ENCODE data around the gene GALNT13.
A peak's percentile ranks its signal among the peaks of the same experiment; 100 is the strongest.

Gene GALNT13

GRCh38 chr2:154374416-154374815 is 502.7 kb downstream of the GALNT13 start:
- Histone ChIP-seq H3K9me3 (ENCODE audit: control insufficient read depth in 5 of 5, low read length in 5 of 5) (no peaks in the 10 kb centered on the region), H3K9ac (ENCODE audit: low read length in 5 of 5) (no peak overlapping the region), H3K4me1 (ENCODE audit: control insufficient read depth in 5 of 5, insufficient read depth in 5 of 5, low read length in 5 of 5) (peaks cover 0 to 5% (median 0%) of the 10 kb centered on the region in 5 donors), H3K4me3 (ENCODE audit: low read depth in 1 of 5, low read length in 5 of 5) (no peak overlapping the region), H3K27me3 (ENCODE audit: control insufficient read depth in 5 of 5, insufficient read depth in 4 of 5, low read length in 5 of 5) (no peaks in the 10 kb centered on the region), H3K27ac (ENCODE audit: low read depth, low read length) (no peak overlapping the region), H3K36me3 (ENCODE audit: control insufficient read depth in 5 of 5, insufficient read depth in 5 of 5, low read length in 5 of 5) (no peaks in the 10 kb centered on the region)

GRCh38 chr2:154375579-154375931 is 503.8 kb downstream of the GALNT13 start:
- no peaks in the 10 kb centered on the region for H3K9me3 ChIP-seq (ENCODE audit: control insufficient read depth in 5 of 5, low read length in 5 of 5)
- peak overlapping the region in 4 of 5 donors; percentile 22 to 51 (median 44) for H3K4me3 ChIP-seq (ENCODE audit: low read depth in 1 of 5, low read length in 5 of 5)
- no peaks in the 10 kb centered on the region for H3K27me3 ChIP-seq (ENCODE audit: control insufficient read depth in 5 of 5, insufficient read depth in 4 of 5, low read length in 5 of 5)
- H3K9ac ChIP-seq (ENCODE audit: low read length in 5 of 5): no peak overlapping the region
- H3K27ac ChIP-seq (ENCODE audit: low read depth, low read length): no peak overlapping the region
- peaks cover 0 to 5% (median 0%) of the 10 kb centered on the region in 5 donors for H3K4me1 ChIP-seq (ENCODE audit: control insufficient read depth in 5 of 5, insufficient read depth in 5 of 5, low read length in 5 of 5)
- no peaks in the 10 kb centered on the region for H3K36me3 ChIP-seq (ENCODE audit: control insufficient read depth in 5 of 5, insufficient read depth in 5 of 5, low read length in 5 of 5)

GRCh38 chr2:154381931-154382794 is 510.4 kb downstream of the GALNT13 start:
- H3K9me3 ChIP-seq (ENCODE audit: control insufficient read depth in 5 of 5, low read length in 5 of 5): no peaks in the 10 kb centered on the region
- no peak overlapping the region for H3K9ac ChIP-seq (ENCODE audit: low read length in 5 of 5)
- H3K4me3 ChIP-seq (ENCODE audit: low read depth in 1 of 5, low read length in 5 of 5): no peak overlapping the region
- H3K27me3 ChIP-seq (ENCODE audit: control insufficient read depth in 5 of 5, insufficient read depth in 4 of 5, low read length in 5 of 5): no peaks in the 10 kb centered on the region
- H3K4me1 ChIP-seq (ENCODE audit: control insufficient read depth in 5 of 5, insufficient read depth in 5 of 5, low read length in 5 of 5): no peaks in the 10 kb centered on the region
- H3K36me3 ChIP-seq (ENCODE audit: control insufficient read depth in 5 of 5, insufficient read depth in 5 of 5, low read length in 5 of 5): no peaks in the 10 kb centered on the region
- no peak overlapping the region for H3K27ac ChIP-seq (ENCODE audit: low read depth, low read length)

GRCh38 chr2:154386186-154386585 is 514.5 kb downstream of the GALNT13 start:
- no peak overlapping the region for H3K9ac ChIP-seq (ENCODE audit: low read length in 5 of 5)
- H3K27me3 ChIP-seq (ENCODE audit: control insufficient read depth in 5 of 5, insufficient read depth in 4 of 5, low read length in 5 of 5): no peaks in the 10 kb centered on the region
- H3K27ac ChIP-seq (ENCODE audit: low read depth, low read length): no peak overlapping the region
- H3K4me3 ChIP-seq (ENCODE audit: low read depth in 1 of 5, low read length in 5 of 5): no peak overlapping the region
- no peaks in the 10 kb centered on the region for H3K36me3 ChIP-seq (ENCODE audit: control insufficient read depth in 5 of 5, insufficient read depth in 5 of 5, low read length in 5 of 5)
- no peaks in the 10 kb centered on the region for H3K9me3 ChIP-seq (ENCODE audit: control insufficient read depth in 5 of 5, low read length in 5 of 5)
- H3K4me1 ChIP-seq (ENCODE audit: control insufficient read depth in 5 of 5, insufficient read depth in 5 of 5, low read length in 5 of 5): no peaks in the 10 kb centered on the region

GRCh38 chr2:154391051-154391450 is 519.3 kb downstream of the GALNT13 start:
- no peak overlapping the region for H3K4me3 ChIP-seq (ENCODE audit: low read depth in 1 of 5, low read length in 5 of 5)
- H3K4me1 ChIP-seq (ENCODE audit: control insufficient read depth in 5 of 5, insufficient read depth in 5 of 5, low read length in 5 of 5): no peaks in the 10 kb centered on the region
- no peak overlapping the region for H3K27ac ChIP-seq (ENCODE audit: low read depth, low read length)
- no peaks in the 10 kb centered on the region for H3K9me3 ChIP-seq (ENCODE audit: control insufficient read depth in 5 of 5, low read length in 5 of 5)
- H3K9ac ChIP-seq (ENCODE audit: low read length in 5 of 5): no peak overlapping the region
- H3K27me3 ChIP-seq (ENCODE audit: control insufficient read depth in 5 of 5, insufficient read depth in 4 of 5, low read length in 5 of 5): no peaks in the 10 kb centered on the region
- H3K36me3 ChIP-seq (ENCODE audit: control insufficient read depth in 5 of 5, insufficient read depth in 5 of 5, low read length in 5 of 5): no peaks in the 10 kb centered on the region

- Histone ChIP-seq H3K4me1 (ENCODE audit: control insufficient read depth in 5 of 5, insufficient read depth in 5 of 5, low read length in 5 of 5) (no peaks in the 10 kb centered on the region), H3K4me3 (ENCODE audit: low read depth in 1 of 5, low read length in 5 of 5) (no peak overlapping the region)
Observed at GRCh38 chr2:154392256-154392655, 520.5 kb downstream of the GALNT13 start.

GRCh38 chr2:154394600-154394999 is 522.9 kb downstream of the GALNT13 start:
- Histone ChIP-seq H3K27ac (ENCODE audit: low read depth, low read length) (no peak overlapping the region), H3K9me3 (ENCODE audit: control insufficient read depth in 5 of 5, low read length in 5 of 5) (no peaks in the 10 kb centered on the region), H3K27me3 (ENCODE audit: control insufficient read depth in 5 of 5, insufficient read depth in 4 of 5, low read length in 5 of 5) (no peaks in the 10 kb centered on the region), H3K36me3 (ENCODE audit: control insufficient read depth in 5 of 5, insufficient read depth in 5 of 5, low read length in 5 of 5) (no peaks in the 10 kb centered on the region), H3K4me1 (ENCODE audit: control insufficient read depth in 5 of 5, insufficient read depth in 5 of 5, low read length in 5 of 5) (no peaks in the 10 kb centered on the region), H3K9ac (ENCODE audit: low read length in 5 of 5) (no peak overlapping the region), H3K4me3 (ENCODE audit: low read depth in 1 of 5, low read length in 5 of 5) (no peak overlapping the region)

More at GRCh38 chr2:154392256-154392655, 520.5 kb downstream of the GALNT13 start:
- Histone ChIP-seq H3K36me3 (ENCODE audit: control insufficient read depth in 5 of 5, insufficient read depth in 5 of 5, low read length in 5 of 5) (no peaks in the 10 kb centered on the region), H3K27me3 (ENCODE audit: control insufficient read depth in 5 of 5, insufficient read depth in 4 of 5, low read length in 5 of 5) (no peaks in the 10 kb centered on the region), H3K9me3 (ENCODE audit: control insufficient read depth in 5 of 5, low read length in 5 of 5) (no peaks in the 10 kb centered on the region), H3K9ac (ENCODE audit: low read length in 5 of 5) (no peak overlapping the region), H3K27ac (ENCODE audit: low read depth, low read length) (no peak overlapping the region)

GRCh38 chr2:154400563-154401290 is 529.0 kb downstream of the GALNT13 start:
- H3K9me3 ChIP-seq (ENCODE audit: control insufficient read depth in 5 of 5, low read length in 5 of 5): no peaks in the 10 kb centered on the region
- H3K27me3 ChIP-seq (ENCODE audit: control insufficient read depth in 5 of 5, insufficient read depth in 4 of 5, low read length in 5 of 5): no peaks in the 10 kb centered on the region
- no peak overlapping the region for H3K27ac ChIP-seq (ENCODE audit: low read depth, low read length)
- H3K4me3 ChIP-seq (ENCODE audit: low read depth in 1 of 5, low read length in 5 of 5): no peak overlapping the region
- no peaks in the 10 kb centered on the region for H3K36me3 ChIP-seq (ENCODE audit: control insufficient read depth in 5 of 5, insufficient read depth in 5 of 5, low read length in 5 of 5)
- peaks cover 0 to 4% (median 0%) of the 10 kb centered on the region in 5 donors for H3K4me1 ChIP-seq (ENCODE audit: control insufficient read depth in 5 of 5, insufficient read depth in 5 of 5, low read length in 5 of 5)
- no peak overlapping the region for H3K9ac ChIP-seq (ENCODE audit: low read length in 5 of 5)

- Histone ChIP-seq H3K9ac (ENCODE audit: low read length in 5 of 5) (no peak overlapping the region), H3K4me3 (ENCODE audit: low read depth in 1 of 5, low read length in 5 of 5) (no peak overlapping the region)
Observed at GRCh38 chr2:154402213-154402612, 530.5 kb downstream of the GALNT13 start.

GRCh38 chr2:154403242-154403790 is 531.6 kb downstream of the GALNT13 start:
- H3K27ac ChIP-seq (ENCODE audit: low read depth, low read length): no peak overlapping the region
- no peaks in the 10 kb centered on the region for H3K27me3 ChIP-seq (ENCODE audit: control insufficient read depth in 5 of 5, insufficient read depth in 4 of 5, low read length in 5 of 5)
- H3K9me3 ChIP-seq (ENCODE audit: control insufficient read depth in 5 of 5, low read length in 5 of 5): no peaks in the 10 kb centered on the region
- H3K4me3 ChIP-seq (ENCODE audit: low read depth in 1 of 5, low read length in 5 of 5): no peak overlapping the region
- H3K4me1 ChIP-seq (ENCODE audit: control insufficient read depth in 5 of 5, insufficient read depth in 5 of 5, low read length in 5 of 5): peaks cover 0 to 4% (median 0%) of the 10 kb centered on the region in 5 donors
- H3K9ac ChIP-seq (ENCODE audit: low read length in 5 of 5): no peak overlapping the region
- H3K36me3 ChIP-seq (ENCODE audit: control insufficient read depth in 5 of 5, insufficient read depth in 5 of 5, low read length in 5 of 5): no peaks in the 10 kb centered on the region

More at GRCh38 chr2:154402213-154402612, 530.5 kb downstream of the GALNT13 start:
- Histone ChIP-seq H3K4me1 (ENCODE audit: control insufficient read depth in 5 of 5, insufficient read depth in 5 of 5, low read length in 5 of 5) (peaks cover 0 to 4% (median 0%) of the 10 kb centered on the region in 5 donors), H3K36me3 (ENCODE audit: control insufficient read depth in 5 of 5, insufficient read depth in 5 of 5, low read length in 5 of 5) (no peaks in the 10 kb centered on the region), H3K9me3 (ENCODE audit: control insufficient read depth in 5 of 5, low read length in 5 of 5) (no peaks in the 10 kb centered on the region), H3K27me3 (ENCODE audit: control insufficient read depth in 5 of 5, insufficient read depth in 4 of 5, low read length in 5 of 5) (no peaks in the 10 kb centered on the region), H3K27ac (ENCODE audit: low read depth, low read length) (no peak overlapping the region)
